ENCODE measurements around the gene FARS2.

FARS2 gene

GRCh38 chr6:5537967-5538366 is 276.7 kb downstream of the FARS2 start:
- TF ChIP-seq GATA2 (IDR thresholded peaks at IDR 0.05; ENCODE audit: low read depth, low read length): no peak
- TF ChIP-seq GATA3 (IDR thresholded peaks at IDR 0.05; ENCODE audit: low read depth, low read length): no peak

- TF ChIP-seq GATA3 (IDR thresholded peaks at IDR 0.05; ENCODE audit: low read depth, low read length) (no peak), GATA2 (IDR thresholded peaks at IDR 0.05; ENCODE audit: low read depth, low read length) (no peak)
These were observed 279.1 kb downstream of the FARS2 start for GRCh38 chr6:5540370-5540769.

DNA sequence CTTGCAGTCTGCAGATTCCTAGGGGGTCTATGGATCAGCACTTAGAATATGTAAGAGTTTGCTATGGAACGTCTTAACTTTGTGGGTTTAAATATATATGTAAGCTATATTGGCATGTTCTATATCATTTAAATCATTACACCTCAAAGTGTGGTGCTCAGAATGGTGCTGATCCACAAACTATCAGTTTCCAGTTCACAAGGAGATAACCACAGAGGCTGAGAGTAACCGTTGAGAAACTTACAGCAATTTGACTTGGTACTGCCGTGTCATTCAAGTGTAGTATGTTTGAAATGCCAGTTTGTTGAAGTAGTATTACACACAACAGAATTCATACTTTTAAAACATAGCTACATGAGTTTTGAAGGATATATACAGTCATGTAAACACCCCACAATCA is 279.7 kb downstream of the FARS2 start:
- TF ChIP-seq GATA3 (IDR thresholded peaks at IDR 0.05; ENCODE audit: low read depth, low read length) (no peak), GATA2 (IDR thresholded peaks at IDR 0.05; ENCODE audit: low read depth, low read length) (no peak)

DNA sequence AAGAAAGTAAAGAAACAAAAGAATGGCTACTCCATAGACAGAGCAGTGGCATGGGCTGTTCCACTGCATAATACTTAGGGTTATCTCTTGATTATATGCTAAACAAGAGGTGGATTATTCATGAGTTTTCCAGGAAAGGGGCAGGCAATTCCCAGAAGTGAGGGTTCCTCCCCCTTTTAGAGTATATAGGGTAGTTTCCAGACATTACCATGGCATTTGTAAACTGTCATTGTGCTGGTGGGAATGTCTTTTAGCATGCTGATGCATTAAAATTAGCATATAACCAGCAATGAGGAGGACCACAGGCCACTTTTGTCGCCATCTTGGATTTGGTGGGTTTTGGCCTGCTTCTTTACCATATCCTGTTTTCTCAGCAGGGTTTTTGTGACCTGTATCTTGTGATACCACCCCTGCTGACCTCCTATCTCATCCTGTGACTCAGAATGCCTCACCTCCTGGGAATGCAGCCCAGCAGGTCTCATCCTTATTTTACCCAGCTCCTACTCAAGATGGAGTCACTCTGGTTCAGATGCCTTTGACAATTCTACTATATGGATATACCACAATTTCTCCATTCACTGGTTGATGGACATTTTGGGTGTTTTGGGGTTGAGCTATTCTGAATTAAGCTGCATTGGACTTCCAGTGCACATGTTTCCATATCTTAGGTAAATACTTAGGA is 280.6 kb downstream of the FARS2 start:
- TF ChIP-seq GATA2 (IDR thresholded peaks at IDR 0.05; ENCODE audit: low read depth, low read length) (no peak), GATA3 (IDR thresholded peaks at IDR 0.05; ENCODE audit: low read depth, low read length) (no peak)

- TF ChIP-seq GATA2 (IDR thresholded peaks at IDR 0.05; ENCODE audit: low read depth, low read length): no peak
- no peak for TF ChIP-seq GATA3 (IDR thresholded peaks at IDR 0.05; ENCODE audit: low read depth, low read length)
These were observed 286.2 kb downstream of the FARS2 start for GRCh38 chr6:5547556-5547955.

DNA sequence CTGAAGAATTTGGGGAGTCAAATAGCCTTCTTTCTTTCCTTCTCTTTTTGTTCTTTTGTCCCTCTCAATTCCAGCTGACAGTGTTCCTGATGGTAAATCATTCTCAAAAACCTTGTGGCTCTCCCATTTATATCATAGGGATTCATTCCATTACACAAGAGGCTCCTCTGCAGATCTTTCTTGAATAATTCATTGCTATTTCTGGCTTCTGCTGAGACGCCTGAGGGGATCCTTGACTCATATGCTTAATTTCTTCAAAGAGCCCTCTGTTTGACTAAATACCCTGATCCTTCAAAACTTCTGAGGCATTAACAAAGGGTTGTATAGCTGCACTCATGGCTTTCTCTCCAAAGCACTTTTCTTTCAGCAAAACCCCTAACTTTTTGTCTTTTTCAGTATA is 289.3 kb downstream of the FARS2 start:
- no peak for TF ChIP-seq GATA2 (IDR thresholded peaks at IDR 0.05; ENCODE audit: low read depth, low read length)
- TF ChIP-seq GATA3 (IDR thresholded peaks at IDR 0.05; ENCODE audit: low read depth, low read length): no peak

DNA sequence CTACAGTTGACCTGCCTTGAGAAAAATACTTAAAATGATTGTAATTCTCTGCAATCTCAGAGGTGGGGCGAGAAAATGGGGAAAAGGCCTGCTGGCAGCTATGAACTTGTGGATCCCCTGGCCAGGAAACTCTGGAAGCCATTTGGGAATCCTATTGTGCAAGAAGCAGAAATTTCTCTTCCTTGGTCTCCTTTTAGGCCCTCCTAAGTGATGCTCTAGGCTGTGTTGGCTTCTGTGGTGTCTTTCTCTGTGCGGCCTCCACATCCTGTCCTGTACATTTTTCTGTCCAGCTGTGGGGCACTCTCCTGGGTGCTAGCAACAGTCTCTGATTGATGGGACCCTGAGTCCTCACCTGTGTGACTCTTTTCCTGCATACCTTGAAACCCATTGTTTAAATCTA is 290.9 kb downstream of the FARS2 start:
- no peak for TF ChIP-seq GATA3 (IDR thresholded peaks at IDR 0.05; ENCODE audit: low read depth, low read length)
- no peak for TF ChIP-seq GATA2 (IDR thresholded peaks at IDR 0.05; ENCODE audit: low read depth, low read length)

- no peak for TF ChIP-seq GATA3 (IDR thresholded peaks at IDR 0.05; ENCODE audit: low read depth, low read length)
- no peak for TF ChIP-seq GATA2 (IDR thresholded peaks at IDR 0.05; ENCODE audit: low read depth, low read length)
These were observed 292.5 kb downstream of the FARS2 start for GRCh38 chr6:5553767-5554166.

DNA sequence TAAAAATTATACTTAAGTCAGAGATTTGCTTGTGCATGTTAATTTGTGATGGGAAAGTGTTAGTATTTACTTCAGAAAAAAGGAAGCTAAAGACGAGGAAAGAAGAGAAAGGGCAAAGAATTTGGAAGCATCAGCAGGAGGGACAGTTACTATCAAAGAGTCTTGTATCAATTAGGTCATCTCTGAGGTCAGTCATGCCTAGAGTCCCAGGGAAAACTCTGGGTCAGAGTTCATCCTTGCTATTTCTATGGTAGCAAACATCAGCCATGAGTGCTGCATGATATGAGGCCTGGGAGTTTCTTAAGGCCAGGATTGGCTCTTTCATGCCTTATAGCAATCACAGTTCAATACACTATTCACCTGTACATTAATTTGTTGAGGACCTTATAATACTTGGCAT is 292.9 kb downstream of the FARS2 start:
- TF ChIP-seq GATA2 (IDR thresholded peaks at IDR 0.05; ENCODE audit: low read depth, low read length) (no peak), GATA3 (IDR thresholded peaks at IDR 0.05; ENCODE audit: low read depth, low read length) (no peak)

GRCh38 chr6:5556011-5556410 is 294.7 kb downstream of the FARS2 start:
- TF ChIP-seq GATA2 (IDR thresholded peaks at IDR 0.05; ENCODE audit: low read depth, low read length) (no peak), GATA3 (IDR thresholded peaks at IDR 0.05; ENCODE audit: low read depth, low read length) (no peak)

DNA sequence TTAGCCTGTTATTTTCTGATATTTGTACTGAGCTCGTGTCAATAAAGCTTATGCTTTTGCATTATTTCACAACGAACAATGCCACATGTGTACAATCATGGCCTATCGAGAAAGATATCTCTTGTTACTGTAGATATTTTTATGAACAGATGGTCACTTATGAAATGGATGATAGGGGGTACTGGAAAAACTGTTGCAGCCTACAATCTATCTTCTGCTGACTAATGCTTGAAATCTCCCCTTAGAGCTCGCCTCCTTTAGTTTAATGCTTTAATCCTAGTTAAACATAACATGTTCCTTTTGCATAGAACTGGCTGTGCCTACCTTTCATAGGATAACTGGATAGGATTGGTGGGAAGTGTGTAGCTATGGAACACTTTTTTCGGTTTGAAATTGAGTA is 296.2 kb downstream of the FARS2 start:
- TF ChIP-seq GATA2 (IDR thresholded peaks at IDR 0.05; ENCODE audit: low read depth, low read length) (no peak), GATA3 (IDR thresholded peaks at IDR 0.05; ENCODE audit: low read depth, low read length) (no peak)

DNA sequence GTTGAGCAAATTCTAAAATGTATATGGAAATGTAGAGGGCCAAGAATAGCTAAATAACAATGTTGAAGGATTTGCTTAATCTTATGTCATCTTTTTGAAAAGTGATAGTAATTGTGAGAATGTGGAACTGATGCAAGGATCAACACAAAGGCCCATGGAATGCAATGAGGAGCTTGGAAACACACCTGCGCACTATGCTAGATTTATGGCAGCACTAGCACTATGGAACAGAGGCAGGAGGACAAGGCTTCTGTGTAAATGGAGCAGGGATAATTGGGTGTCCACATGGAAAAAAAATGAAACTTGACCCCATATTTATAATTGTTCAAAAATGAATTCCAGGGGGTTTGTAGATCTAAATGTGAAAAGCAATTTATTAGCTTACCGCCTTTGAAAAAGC is 298.3 kb downstream of the FARS2 start:
- TF ChIP-seq GATA2 (IDR thresholded peaks at IDR 0.05; ENCODE audit: low read depth, low read length): no peak
- TF ChIP-seq GATA3 (IDR thresholded peaks at IDR 0.05; ENCODE audit: low read depth, low read length): no peak

DNA sequence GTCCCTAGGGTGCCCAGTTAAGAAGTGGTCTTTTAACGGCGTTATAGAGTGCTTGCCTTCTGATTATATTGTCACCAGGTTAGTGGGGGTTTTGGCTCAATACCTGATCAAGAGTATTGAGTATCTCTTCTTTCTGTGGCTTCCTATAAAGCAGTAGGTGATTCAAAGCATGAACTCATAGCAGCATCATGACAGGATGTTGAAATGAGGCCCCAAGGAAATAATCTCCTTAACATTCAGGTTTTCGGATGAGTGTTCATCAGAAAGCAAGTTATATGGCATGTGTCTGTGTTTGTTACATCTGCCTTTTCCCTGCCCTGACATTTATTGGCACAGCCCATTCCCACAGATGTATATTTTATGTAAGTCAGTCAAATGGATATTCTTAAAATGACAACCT is 301.0 kb downstream of the FARS2 start:
- TF ChIP-seq GATA2 (IDR thresholded peaks at IDR 0.05; ENCODE audit: low read depth, low read length) (no peak), GATA3 (IDR thresholded peaks at IDR 0.05; ENCODE audit: low read depth, low read length) (no peak)

- no peak for TF ChIP-seq GATA2 (IDR thresholded peaks at IDR 0.05; ENCODE audit: low read depth, low read length)
- no peak for TF ChIP-seq GATA3 (IDR thresholded peaks at IDR 0.05; ENCODE audit: low read depth, low read length)
These were observed 301.8 kb downstream of the FARS2 start for GRCh38 chr6:5563086-5563485.

- TF ChIP-seq GATA2 (IDR thresholded peaks at IDR 0.05; ENCODE audit: low read depth, low read length) (no peak), GATA3 (IDR thresholded peaks at IDR 0.05; ENCODE audit: low read depth, low read length) (no peak)
These were observed 304.7 kb downstream of the FARS2 start for GRCh38 chr6:5565971-5566370.

DNA sequence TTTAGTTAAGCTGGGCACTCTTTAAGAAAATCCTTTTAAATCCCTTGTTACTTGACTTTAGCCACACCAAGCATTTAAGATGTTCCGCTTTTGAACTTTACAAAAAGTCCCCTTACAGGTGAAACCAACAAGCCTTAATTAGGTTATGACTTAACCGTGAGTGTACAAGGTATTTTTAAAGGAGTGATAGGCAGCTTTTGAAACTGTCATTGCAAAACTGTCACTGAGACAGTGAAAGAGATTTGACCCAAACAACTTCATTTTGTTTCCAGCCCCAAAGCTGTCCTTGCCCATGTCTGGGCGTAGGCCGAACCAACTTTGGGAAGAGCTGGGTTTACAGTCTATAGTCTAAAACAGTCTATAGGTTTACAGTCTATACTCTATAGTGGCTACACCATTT is 305.4 kb downstream of the FARS2 start:
- TF ChIP-seq GATA3 (IDR thresholded peaks at IDR 0.05; ENCODE audit: low read depth, low read length): no peak
- TF ChIP-seq GATA2 (IDR thresholded peaks at IDR 0.05; ENCODE audit: low read depth, low read length): no peak
